Aorta (tissue), 5 donors: Measurements from ENCODE around the gene CFAP54. TPM values are rescaled to one million over a fixed set of nuclear protein-coding genes. Genes with fewer than 3 reads are reported as not detected.

Source experiments
- ATAC-seq: fragments of 200-7000 bp; cut with Tn5 transposase; one replicate; pipeline ENCODE4 v1.9.1; 2022; ENCODE audit warnings: moderate library complexity; ENCODE audit not compliant: low FRiP score
- DNase-seq, 2 donors: peaks; one replicate each; pipeline ENCODE4 v3.0.0-alpha.2; 2020
- H3K27ac ChIP-seq, 2 donors: one replicate each; pipeline ENCODE4 v1.5.1; 2013; ENCODE audit warnings: low read length in 2 of 2, mild to moderate bottlenecking in 2 of 2, moderate library complexity in 2 of 2, control low read depth in 1 of 2, inconsistent platforms in 1 of 2, low read depth in 1 of 2
- H3K27me3 ChIP-seq, 2 donors: one replicate each; pipeline ENCODE4 v1.6.1; 2013; ENCODE audit warnings: control low read depth in 1 of 2, low read length in 1 of 2, mild to moderate bottlenecking in 1 of 2, moderate library complexity in 1 of 2; ENCODE audit not compliant: insufficient read depth in 2 of 2, control insufficient read depth in 1 of 2
- H3K36me3 ChIP-seq, 2 donors: one replicate each; pipeline ENCODE4 v1.6.1; 2013; ENCODE audit warnings: control low read depth in 1 of 2, low read length in 1 of 2, mild to moderate bottlenecking in 1 of 2; ENCODE audit not compliant: insufficient read depth in 2 of 2, control insufficient read depth in 1 of 2
- H3K4me1 ChIP-seq, 2 donors: one replicate each; pipeline ENCODE4 v1.6.1; 2013; ENCODE audit warnings: low read length in 2 of 2, control low read depth in 1 of 2, mild to moderate bottlenecking in 1 of 2, moderate library complexity in 1 of 2; ENCODE audit not compliant: insufficient read depth in 2 of 2, control insufficient read depth in 1 of 2
- H3K4me3 ChIP-seq, 2 donors: one replicate each; pipeline ENCODE4 v1.5.1; 2013; ENCODE audit warnings: low read length in 2 of 2, control low read depth in 1 of 2, mild to moderate bottlenecking in 1 of 2
- H3K9me3 ChIP-seq: one replicate; pipeline ENCODE4 v1.6.1; 2013; ENCODE audit warnings: mild to moderate bottlenecking, low read length; ENCODE audit not compliant: control insufficient read depth
- WGBS, 2 donors: extraction: QIAGEN DNeasy Blood & Tissue Kit; methylation state at CpG; one replicate each; pipeline ENCODE4 v1.1.7; 2013; 5-methylcytosine and 5-hydroxymethylcytosine counted together
- intact Hi-C, 2 donors: fragments of 100-400 bp; cut with DNase I; formaldehyde crosslinking; loops; one replicate each; pipeline versions ENCODE4 v1.14.2 to v1.15.0; 2022
- polyA plus RNA-seq, 2 donors: library from polyadenylated mRNA; stranded (reverse); fragments of 200-250 nt; gene quantifications; one replicate each; pipeline ENCODE4 v1.2.3, GENCODE V29; 2013
- total RNA-seq, 2 donors: library from RNA; stranded (reverse); fragmentation: NEBNext Ultra II Directional; extraction: Animal tissue kit (Norgen Biotek cat#: 25700); gene quantifications; one replicate each; pipeline ENCODE4 v1.2.1, GENCODE V29; 2021
- donor health status: healthy with polysubstance abuse.
- donor health status: Bipolar disorder and iron deficiency.
- donor health status: DM: no; HTN: no; CAD: no.
- donor health status: DM: no; HTN: no; CAD: no.
- donor health status: DM: yes; HTN: yes; CAD: no.

Gene CFAP54
- total and polyA plus RNA-seq, 4 donors, result 0.15 to 2.2 (median 0.91) TPM; not detected in 1

DNA sequence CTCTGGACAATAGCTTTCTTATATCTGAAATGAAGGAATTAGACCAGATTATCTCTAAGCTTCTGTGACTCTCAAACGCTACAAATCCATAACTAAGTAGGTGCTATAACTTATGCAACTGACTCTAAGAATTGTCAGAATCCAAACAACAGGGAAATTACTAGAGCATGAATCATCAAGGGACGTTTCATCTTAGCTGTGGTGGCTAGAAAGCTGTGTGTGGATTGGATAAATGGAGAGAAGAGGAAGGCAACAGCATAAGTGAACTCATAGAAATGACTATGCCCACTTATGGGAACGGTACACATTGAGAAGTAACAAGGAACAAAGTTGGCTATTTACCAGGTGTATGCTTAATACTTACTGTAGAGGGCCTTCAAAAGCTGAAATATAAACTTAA lies 321.7 kb downstream of the CFAP54 start:
- ATAC-seq (no peak), DNase-seq (no peak)
- Histone ChIP-seq H3K9me3 (no peaks in the 10 kb centered on the region), H3K27ac (no peak overlapping the region), H3K4me1 (no peaks in the 10 kb centered on the region), H3K27me3 (no peaks in the 10 kb centered on the region), H3K4me3 (no peak overlapping the region), H3K36me3 (no peaks in the 10 kb centered on the region)
- WGBS, 2 donors, result 26 to 27% methylated on average over 3 of the region's 3 CpGs
- intact Hi-C loops, result no loop called here

GRCh38 chr12:96812153-96812552 lies 322.8 kb downstream of the CFAP54 start:
- Histone ChIP-seq H3K27me3 (no peaks in the 10 kb centered on the region), H3K36me3 (no peaks in the 10 kb centered on the region), H3K4me1 (no peaks in the 10 kb centered on the region), H3K4me3 (no peak overlapping the region), H3K27ac (no peak overlapping the region), H3K9me3 (no peaks in the 10 kb centered on the region)
- DNase-seq (no peak), ATAC-seq (no peak)
- intact Hi-C loops, result no loop called here
- 39 to 45% methylated on average over 2 of the region's 2 CpGs for WGBS, 2 donors

DNA sequence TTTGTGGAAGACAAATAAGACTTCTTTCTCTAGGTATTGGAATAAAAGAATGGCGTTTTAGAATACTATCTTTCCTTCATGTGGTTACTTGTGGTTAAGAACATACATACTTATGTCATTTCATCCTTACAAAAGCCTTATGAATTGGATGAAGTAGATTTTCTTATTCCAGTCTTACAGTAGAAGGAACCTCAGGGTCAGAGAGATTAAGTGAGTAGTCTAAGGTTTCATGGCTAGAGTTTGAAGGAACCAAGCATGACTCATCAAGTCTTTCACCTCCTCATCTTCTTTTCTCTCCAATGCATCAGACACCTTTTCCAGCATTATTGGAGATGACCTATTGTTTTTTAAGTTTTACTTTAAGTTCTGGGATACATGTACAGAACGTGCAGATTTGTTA lies 324.8 kb downstream of the CFAP54 start:
- no peak overlapping the region for H3K27ac ChIP-seq
- no peaks in the 10 kb centered on the region for H3K36me3 ChIP-seq
- WGBS, 2 donors, result 83 to 85% methylated on average over 2 of the region's 2 CpGs
- intact Hi-C loops, result no loop called here
- no peak overlapping the region for H3K4me3 ChIP-seq
- no peaks in the 10 kb centered on the region for H3K4me1 ChIP-seq
- DNase-seq (no peak), ATAC-seq (no peak)
- H3K27me3 ChIP-seq, result no peaks in the 10 kb centered on the region
- peaks cover 4% of the 10 kb centered on the region for H3K9me3 ChIP-seq

DNA sequence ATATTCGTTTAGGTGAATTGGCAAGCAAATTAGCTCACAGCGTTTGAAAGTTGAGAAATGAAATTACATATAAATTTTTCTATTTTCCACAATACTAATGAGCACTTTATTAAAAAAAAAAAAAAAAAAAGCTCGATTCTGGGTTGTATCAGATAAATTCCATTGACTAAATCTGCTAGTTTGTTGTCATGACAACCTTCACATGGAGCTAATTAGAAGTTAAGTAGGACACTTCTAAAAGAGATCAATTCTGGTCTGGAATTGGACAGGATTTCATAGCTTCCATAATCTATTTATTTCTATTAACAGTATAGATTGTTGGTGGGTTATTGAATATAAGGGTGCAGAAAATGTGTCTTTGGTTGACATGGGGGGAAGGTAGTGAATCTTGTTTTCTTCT lies 332.2 kb downstream of the CFAP54 start:
- ATAC-seq (no peak), DNase-seq (no peak)
- Histone ChIP-seq H3K9me3 (peaks cover 7% of the 10 kb centered on the region), H3K36me3 (no peaks in the 10 kb centered on the region), H3K4me3 (no peak overlapping the region), H3K4me1 (no peaks in the 10 kb centered on the region), H3K27me3 (peaks cover 0 to 1% of the 10 kb centered on the region in 2 donors), H3K27ac (no peak overlapping the region)
- intact Hi-C loops, result no loop called here
- WGBS, 2 donors, result 75 to 79% methylated on average over 3 of the region's 3 CpGs

DNA sequence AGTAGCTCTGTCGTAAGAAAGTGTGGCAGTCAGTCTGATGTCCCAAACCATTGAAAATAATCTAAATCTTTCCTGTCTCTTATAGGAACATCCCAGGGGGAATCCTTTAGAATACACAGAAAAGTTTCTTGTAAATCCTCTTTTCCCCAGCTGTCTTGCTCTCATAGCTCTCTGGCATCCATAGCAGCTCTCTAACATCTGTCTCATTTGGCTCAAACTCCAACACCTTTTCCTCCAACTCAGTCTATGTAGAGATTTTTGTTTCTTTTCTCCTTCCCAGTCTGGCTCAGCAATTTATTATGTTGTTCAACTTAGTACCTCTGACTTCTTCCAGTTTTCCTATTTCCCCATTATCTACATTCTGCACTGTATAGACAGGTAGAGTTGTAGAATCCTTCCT lies 333.3 kb downstream of the CFAP54 start:
- no peak for DNase-seq
- Histone ChIP-seq H3K4me1 (no peaks in the 10 kb centered on the region), H3K9me3 (peaks cover 7% of the 10 kb centered on the region), H3K4me3 (no peak overlapping the region), H3K36me3 (no peaks in the 10 kb centered on the region), H3K27ac (no peak overlapping the region), H3K27me3 (peaks cover 0 to 1% of the 10 kb centered on the region in 2 donors)
- 52 to 66% methylated on average over 1 of the region's 1 CpG for WGBS, 2 donors
- intact Hi-C loops, result no loop called here
- no peak for ATAC-seq

GRCh38 chr12:96824074-96824837 lies 334.9 kb downstream of the CFAP54 start:
- peaks cover 3% of the 10 kb centered on the region for H3K9me3 ChIP-seq
- no peak for DNase-seq
- no peak overlapping the region for H3K4me3 ChIP-seq
- intact Hi-C loops, result no loop called here
- ATAC-seq, result no peak
- no peak overlapping the region for H3K27ac ChIP-seq
- 83 to 84% methylated on average over 7 of the region's 7 CpGs for WGBS, 2 donors
- no peaks in the 10 kb centered on the region for H3K36me3 ChIP-seq
- H3K4me1 ChIP-seq, result no peaks in the 10 kb centered on the region
- H3K27me3 ChIP-seq, result peaks cover 0 to 1% of the 10 kb centered on the region in 2 donors

DNA sequence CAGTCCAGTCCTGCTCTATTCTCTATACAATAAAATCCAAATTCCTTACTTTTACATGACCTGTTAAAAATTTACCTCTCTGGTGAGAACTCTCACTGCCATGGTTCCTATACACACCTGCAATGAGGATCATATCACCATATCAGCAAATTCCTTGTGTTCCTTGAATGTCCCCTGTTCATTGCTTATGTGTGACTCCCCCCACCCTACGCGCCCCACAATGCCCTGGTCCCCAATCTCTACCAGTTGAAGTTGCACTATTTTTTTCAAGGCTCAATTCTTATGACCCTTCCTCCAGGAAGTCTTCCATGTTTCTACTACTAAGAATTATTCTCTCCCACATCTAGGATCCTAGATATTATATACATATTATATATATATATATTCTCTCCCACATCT lies 335.5 kb downstream of the CFAP54 start:
- no peak for ATAC-seq

GRCh38 chr12:96828169-96828789 lies 338.9 kb downstream of the CFAP54 start:
- ATAC-seq (no peak), DNase-seq (no peak)
- WGBS, 2 donors, result 95% methylated on average over 5 of the region's 5 CpGs
- no peak overlapping the region for H3K27ac ChIP-seq
- H3K9me3 ChIP-seq, result peaks cover 1% of the 10 kb centered on the region
- no peak overlapping the region for H3K4me3 ChIP-seq
- H3K36me3 ChIP-seq, result no peaks in the 10 kb centered on the region
- intact Hi-C loops, result no loop called here
- no peaks in the 10 kb centered on the region for H3K4me1 ChIP-seq
- peaks cover 0 to 1% of the 10 kb centered on the region in 2 donors for H3K27me3 ChIP-seq

More for the DNA sequence above, 335.5 kb downstream of the CFAP54 start:
- Histone ChIP-seq H3K27ac (no peak overlapping the region), H3K9me3 (peaks cover 1% of the 10 kb centered on the region), H3K4me3 (no peak overlapping the region), H3K4me1 (no peaks in the 10 kb centered on the region), H3K27me3 (peaks cover 0 to 1% of the 10 kb centered on the region in 2 donors), H3K36me3 (no peaks in the 10 kb centered on the region)
- intact Hi-C loops, result no loop called here
- no peak for DNase-seq
- 98% methylated on average over 2 of the region's 2 CpGs for WGBS, 2 donors

DNA sequence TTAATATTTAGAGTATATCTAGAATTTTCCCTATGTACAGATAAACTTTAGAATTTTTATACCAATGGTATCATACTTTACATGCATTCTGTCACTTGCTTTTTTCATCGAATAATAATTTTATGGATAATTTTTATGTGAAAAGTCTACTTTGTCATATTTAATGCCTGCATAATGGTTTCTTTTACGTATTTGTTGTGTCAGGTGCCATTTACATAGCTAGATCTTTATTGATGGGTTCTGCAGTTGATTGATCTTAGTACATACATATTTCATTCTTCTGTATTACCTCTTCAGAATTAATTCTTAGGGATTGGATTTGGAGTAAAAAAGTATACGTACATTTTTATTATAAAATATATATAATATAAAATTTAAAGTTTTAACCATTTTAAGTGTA lies 340.0 kb downstream of the CFAP54 start:
- no peak overlapping the region for H3K27ac ChIP-seq
- intact Hi-C loops, result no loop called here
- ATAC-seq (no peak), DNase-seq (no peak)
- H3K4me3 ChIP-seq, result no peak overlapping the region
- 82 to 87% methylated on average over 3 of the region's 3 CpGs for WGBS, 2 donors
- no peaks in the 10 kb centered on the region for H3K9me3 ChIP-seq
- H3K36me3 ChIP-seq, result no peaks in the 10 kb centered on the region
- H3K27me3 ChIP-seq, result no peaks in the 10 kb centered on the region
- no peaks in the 10 kb centered on the region for H3K4me1 ChIP-seq
